Thyroid gland (tissue), 4 donors: ENCODE measurements around the gene CYBB. TPM values are rescaled to one million over a fixed set of nuclear protein-coding genes. Genes with fewer than 3 reads are reported as not detected.

ENCODE experiments used
- DNase-seq, 2 donors: peaks; one replicate each; pipeline ENCODE4 v3.0.0-alpha.2; 2019
- H3K27ac ChIP-seq, 3 donors: fragments of 200-600 bp; sonication (generic); 1 replicate in 2 of 3; 2 replicates in 1 of 3; pipeline ENCODE4 v1.5.1; 2016 to 2019; ENCODE audit warnings: mild to moderate bottlenecking in 1 of 3, moderate library complexity in 1 of 3
- H3K27me3 ChIP-seq: fragments of 200-600 bp; sonication (generic); one replicate; pipeline ENCODE4 v1.5.1; 2019
- H3K36me3 ChIP-seq, 2 donors: fragments of 200-600 bp; sonication (generic); one replicate each; pipeline ENCODE4 v1.5.1; 2016 to 2019
- H3K4me1 ChIP-seq, 2 donors: fragments of 200-600 bp; sonication (generic); one replicate each; pipeline ENCODE4 v1.5.1; 2017 to 2019
- H3K4me3 ChIP-seq, 3 donors: fragments of 200-600 bp; sonication (generic); replicated peaks in 1 of 3; 1 replicate in 2 of 3; 2 replicates in 1 of 3; pipeline ENCODE4 v1.5.1; 2016; ENCODE audit warnings: mild to moderate bottlenecking in 1 of 3
- H3K9me3 ChIP-seq: fragments of 200-600 bp; sonication (generic); one replicate; pipeline ENCODE4 v1.5.1; 2017
- POLR2A ChIP-seq, 2 donors: fragments of 450-650 bp; IDR thresholded peaks; one replicate each; pipeline ENCODE4 v1.6.1; 2017; ENCODE audit warnings: antibody characterized with exemption in 2 of 2, mild to moderate bottlenecking in 2 of 2, moderate library complexity in 1 of 2
- WGBS, 2 donors: methylation state at CpG; one replicate each; pipeline ENCODE4 v1.1.5; 2017; 5-methylcytosine and 5-hydroxymethylcytosine counted together
- intact Hi-C: fragments of 100-400 bp; cut with DNase I; formaldehyde crosslinking; loops from one replicate; pipeline ENCODE4 v1.15.1; 2023
- total RNA-seq, 4 donors: library from RNA; depleted of rRNA; stranded (reverse); fragments of >200 nt; gene quantifications; one replicate each; pipeline ENCODE4 v1.2.3, GENCODE V29; 2016
- TF ChIP-seq, protein P1 (sequence below), 6 experiments: fragments of 200-600 bp in 3 of 6; fragments of 450-650 bp in 3 of 6; sonication (generic) in 3 of 6; IDR thresholded peaks; one replicate each; pipeline ENCODE4 v1.5.1; 2016 to 2019; ENCODE audit warnings: antibody characterized with exemption in 6 of 6, mild to moderate bottlenecking in 2 of 6, inconsistent platforms in 1 of 6, moderate library complexity in 1 of 6

Gene CYBB
- total RNA-seq: 10 to 100 TPM in 2 of 4 donors, 1 to 10 TPM in 2; 6.9 to 18.9 (median 10.9) TPM

DNA sequence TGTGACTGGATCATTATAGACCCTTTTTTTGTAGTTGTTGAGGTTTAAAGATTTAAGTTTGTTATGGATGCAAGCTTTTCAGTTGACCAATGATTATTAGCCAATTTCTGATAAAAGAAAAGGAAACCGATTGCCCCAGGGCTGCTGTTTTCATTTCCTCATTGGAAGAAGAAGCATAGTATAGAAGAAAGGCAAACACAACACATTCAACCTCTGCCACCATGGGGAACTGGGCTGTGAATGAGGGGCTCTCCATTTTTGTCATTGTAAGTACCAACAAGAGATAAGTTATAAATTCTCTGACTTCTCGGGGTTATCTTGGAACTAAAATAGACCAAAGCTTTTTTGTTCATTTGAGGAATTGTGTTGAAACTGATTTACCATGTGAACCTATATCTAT, at the start of gene CYBB:
Gene CYBB (plus strand): TSS at position 203 of the 400 bp plus-strand sequence. CDS start 19 bp downstream, at position 222.
- Histone ChIP-seq H3K4me1 (no peaks in the 10 kb centered on the region), H3K27ac (no peak within 1 kb of the TSS), H3K36me3 (no peaks in the 10 kb centered on the region), H3K4me3 (no peak within 1 kb of the TSS), H3K9me3 (no peaks in the 10 kb centered on the region), H3K27me3 (no peaks in the 10 kb centered on the region)
- DNase-seq: no peak
- 83 to 96% methylated on average over 2 of the region's 2 CpGs for WGBS, 2 donors
- TF ChIP-seq, protein P1, sequence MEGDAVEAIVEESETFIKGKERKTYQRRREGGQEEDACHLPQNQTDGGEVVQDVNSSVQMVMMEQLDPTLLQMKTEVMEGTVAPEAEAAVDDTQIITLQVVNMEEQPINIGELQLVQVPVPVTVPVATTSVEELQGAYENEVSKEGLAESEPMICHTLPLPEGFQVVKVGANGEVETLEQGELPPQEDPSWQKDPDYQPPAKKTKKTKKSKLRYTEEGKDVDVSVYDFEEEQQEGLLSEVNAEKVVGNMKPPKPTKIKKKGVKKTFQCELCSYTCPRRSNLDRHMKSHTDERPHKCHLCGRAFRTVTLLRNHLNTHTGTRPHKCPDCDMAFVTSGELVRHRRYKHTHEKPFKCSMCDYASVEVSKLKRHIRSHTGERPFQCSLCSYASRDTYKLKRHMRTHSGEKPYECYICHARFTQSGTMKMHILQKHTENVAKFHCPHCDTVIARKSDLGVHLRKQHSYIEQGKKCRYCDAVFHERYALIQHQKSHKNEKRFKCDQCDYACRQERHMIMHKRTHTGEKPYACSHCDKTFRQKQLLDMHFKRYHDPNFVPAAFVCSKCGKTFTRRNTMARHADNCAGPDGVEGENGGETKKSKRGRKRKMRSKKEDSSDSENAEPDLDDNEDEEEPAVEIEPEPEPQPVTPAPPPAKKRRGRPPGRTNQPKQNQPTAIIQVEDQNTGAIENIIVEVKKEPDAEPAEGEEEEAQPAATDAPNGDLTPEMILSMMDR (IDR thresholded peaks at IDR 0.05): no peak
- no peak for TF ChIP-seq POLR2A (IDR thresholded peaks at IDR 0.05)
- intact Hi-C loops: no loop called here

DNA sequence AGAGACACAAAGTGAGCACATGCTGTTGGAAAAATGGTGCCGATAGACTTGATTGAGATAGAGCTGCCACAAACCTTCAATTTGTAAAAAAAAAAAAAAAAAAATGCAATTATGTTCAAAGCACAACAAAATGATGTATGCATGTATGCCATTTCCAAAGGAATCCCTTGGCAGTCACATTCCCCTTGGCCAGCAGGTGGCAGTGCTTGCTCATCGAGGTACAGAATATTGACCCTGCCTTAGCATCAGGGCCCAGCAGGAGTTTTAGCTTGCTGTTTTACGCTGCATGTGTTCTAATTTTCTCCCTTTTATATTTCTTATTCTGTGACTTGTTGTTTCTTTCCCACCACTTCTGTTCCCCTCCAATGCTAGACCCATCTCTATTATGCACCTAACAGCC, 34.5 kb upstream of the CYBB start:
- Histone ChIP-seq H3K4me1 (no peaks in the 10 kb centered on the region), H3K4me3 (no peak overlapping the region), H3K9me3 (no peaks in the 10 kb centered on the region), H3K27ac (no peak overlapping the region), H3K36me3 (no peaks in the 10 kb centered on the region), H3K27me3 (no peaks in the 10 kb centered on the region)
- TF ChIP-seq POLR2A (IDR thresholded peaks at IDR 0.05): no peak
- TF ChIP-seq, protein P1 (IDR thresholded peaks at IDR 0.05): peak; percentile 19 to 71 (median 52)
- peak; percentile 58 to 69 for DNase-seq
- intact Hi-C loops: no loop called here
- 21 to 22% methylated on average over 3 of the region's 3 CpGs for WGBS, 2 donors

DNA sequence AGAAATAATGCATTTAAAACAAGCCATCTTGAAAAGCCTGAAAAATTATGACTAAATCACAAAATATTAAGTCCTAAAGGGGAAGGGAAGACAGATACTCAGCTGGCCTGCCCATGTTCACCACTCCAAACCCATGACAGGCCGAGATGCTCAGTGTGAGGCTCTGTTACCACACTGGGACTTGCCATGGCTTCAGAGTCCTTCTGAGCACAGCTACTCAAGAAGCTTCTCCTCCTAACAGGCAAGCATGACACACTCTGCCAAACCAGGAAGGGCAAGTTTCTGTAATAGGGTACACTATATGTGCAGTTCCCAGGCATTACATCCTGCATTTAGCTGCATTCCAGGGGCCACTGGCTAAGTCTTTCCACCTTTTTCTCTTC, 34.0 kb upstream of the CYBB start:
- TF ChIP-seq, protein P1 (IDR thresholded peaks at IDR 0.05): no peak
- TF ChIP-seq POLR2A (IDR thresholded peaks at IDR 0.05): no peak
- intact Hi-C loops: no loop called here
- DNase-seq: no peak

DNA sequence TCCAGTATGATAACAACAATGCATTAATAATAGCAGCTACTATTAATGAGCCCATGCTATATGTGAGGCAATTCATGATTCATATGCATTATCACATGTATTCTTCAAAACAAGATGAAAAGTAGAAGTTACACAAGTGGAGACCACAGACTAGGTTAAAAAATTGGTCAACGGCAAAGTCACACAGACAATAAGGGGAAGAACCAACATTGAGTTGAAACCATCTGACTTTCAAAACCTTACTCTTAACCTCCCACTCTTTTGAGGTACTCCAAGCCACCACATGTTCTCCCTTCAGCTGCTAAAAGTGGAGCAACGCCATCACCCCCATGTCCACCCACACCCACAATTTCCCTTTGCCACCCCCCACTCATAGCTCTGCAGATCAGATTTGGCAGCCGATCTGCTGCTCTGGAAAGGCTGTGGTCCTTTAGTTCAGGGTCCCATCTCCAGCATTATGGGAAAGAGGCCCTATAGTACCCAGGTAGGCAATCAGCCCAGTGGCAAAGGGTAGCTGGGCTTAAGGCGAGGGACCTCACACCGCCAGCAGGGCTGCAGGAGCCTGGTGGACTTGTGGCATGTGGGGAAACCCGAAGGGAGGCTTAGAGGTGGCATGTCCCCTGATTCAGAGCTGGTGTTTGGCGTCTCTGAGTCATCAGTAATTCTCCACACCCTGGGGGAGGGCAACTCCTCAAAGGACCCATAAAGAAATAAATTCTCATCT, 33.5 kb upstream of the CYBB start:
- WGBS, 2 donors: 78 to 91% methylated on average over 4 to 6 of the region's 7 CpGs
- intact Hi-C loops: no loop called here

More for the DNA sequence above, 34.0 kb upstream of the CYBB start:
- H3K27me3 ChIP-seq: no peaks in the 10 kb centered on the region
- H3K36me3 ChIP-seq: no peaks in the 10 kb centered on the region
- H3K9me3 ChIP-seq: no peaks in the 10 kb centered on the region
- no peak overlapping the region for H3K4me3 ChIP-seq
- no peaks in the 10 kb centered on the region for H3K4me1 ChIP-seq
- 90% methylated on average over 1 of the region's 1 CpG; no CpG with 5 or more reads in 1 of the 2 donors for WGBS, 2 donors
- H3K27ac ChIP-seq: no peak overlapping the region

DNA sequence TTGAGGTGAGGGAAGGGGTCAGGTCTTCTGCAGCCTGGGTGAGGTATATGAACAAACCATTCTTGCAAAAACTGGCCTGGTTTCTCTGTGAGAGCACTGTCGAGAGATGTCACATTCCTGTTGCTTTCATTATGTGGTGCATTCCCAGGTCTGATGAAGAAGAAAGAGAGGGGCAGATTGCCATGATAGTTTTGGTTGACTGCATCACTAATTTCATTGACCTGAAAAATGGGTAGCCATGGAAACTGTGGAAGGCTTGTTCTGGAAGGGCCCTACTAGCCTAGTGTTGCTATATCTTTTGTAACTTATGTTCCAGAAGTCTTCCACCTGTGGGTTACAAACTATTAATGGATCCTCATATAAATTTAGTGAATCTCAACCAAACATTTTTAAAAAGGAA, 32.9 kb upstream of the CYBB start:
- Histone ChIP-seq H3K27me3 (no peaks in the 10 kb centered on the region), H3K36me3 (no peaks in the 10 kb centered on the region), H3K27ac (no peak overlapping the region), H3K4me3 (no peak overlapping the region), H3K9me3 (no peaks in the 10 kb centered on the region), H3K4me1 (no peaks in the 10 kb centered on the region)
- WGBS, 2 donors: 43 to 67% methylated on average over 1 of the region's 1 CpG
- DNase-seq: no peak
- intact Hi-C loops: no loop called here
- TF ChIP-seq, protein P1 (IDR thresholded peaks at IDR 0.05): no peak
- TF ChIP-seq POLR2A (IDR thresholded peaks at IDR 0.05): no peak

More for the DNA sequence above, 33.5 kb upstream of the CYBB start:
- H3K9me3 ChIP-seq: no peaks in the 10 kb centered on the region
- H3K27me3 ChIP-seq: no peaks in the 10 kb centered on the region
- no peaks in the 10 kb centered on the region for H3K4me1 ChIP-seq
- H3K27ac ChIP-seq: no peak overlapping the region
- no peak for DNase-seq
- no peak for TF ChIP-seq POLR2A (IDR thresholded peaks at IDR 0.05)
- TF ChIP-seq, protein P1 (IDR thresholded peaks at IDR 0.05): no peak
- H3K36me3 ChIP-seq: no peaks in the 10 kb centered on the region
- no peak overlapping the region for H3K4me3 ChIP-seq
